Neuron (in vitro differentiated cells): ENCODE measurements around the gene RPRD1A.
"Not testable (repeated sequence)": the region's sequence is repeated elsewhere in the genome, so short reads cannot be mapped to it uniquely, and the experiment has no call there.

Experiments used
- H2AFZ ChIP-seq: one replicate; pipeline ENCODE4 v1.6.1; 2013; ENCODE audit warnings: low read depth, mild to moderate bottlenecking, inconsistent platforms, low read length, moderate library complexity
- H3K27me3 ChIP-seq: one replicate; pipeline ENCODE4 v1.6.1; 2013; ENCODE audit warnings: low read length; ENCODE audit not compliant: insufficient read depth
- H3K36me3 ChIP-seq: one replicate; pipeline ENCODE4 v1.6.1; 2013; ENCODE audit warnings: low read length; ENCODE audit not compliant: insufficient read depth
- H3K4me1 ChIP-seq: one replicate; pipeline ENCODE4 v1.6.1; 2013; ENCODE audit warnings: low read length; ENCODE audit not compliant: insufficient read depth
- H3K4me3 ChIP-seq: 2 replicates; pipeline ENCODE4 v1.5.1; 2013; ENCODE audit warnings: mild to moderate bottlenecking, low read length, moderate library complexity
- H3K9me3 ChIP-seq: one replicate; pipeline ENCODE4 v1.6.1; 2013; ENCODE audit warnings: low read length

Gene RPRD1A

GRCh38 chr18:35969676-35970075, 97.7 kb downstream of the RPRD1A start:
- H3K27me3 ChIP-seq: no peaks in the 10 kb centered on the region
- peaks cover 14% of the 10 kb centered on the region for H3K4me1 ChIP-seq
- H3K36me3 ChIP-seq: peaks cover 12% of the 10 kb centered on the region
- H2AFZ ChIP-seq: no peak overlapping the region
- H3K9me3 ChIP-seq: no peaks in the 10 kb centered on the region
- H3K4me3 ChIP-seq: no peak overlapping the region

GRCh38 chr18:35968278-35968880, 99.0 kb downstream of the RPRD1A start:
- no peaks in the 10 kb centered on the region for H3K27me3 ChIP-seq
- no peak overlapping the region for H2AFZ ChIP-seq
- H3K9me3 ChIP-seq: no peaks in the 10 kb centered on the region
- no peak overlapping the region for H3K4me3 ChIP-seq
- H3K4me1 ChIP-seq: peaks cover 4% of the 10 kb centered on the region
- H3K36me3 ChIP-seq: no peaks in the 10 kb centered on the region

GRCh38 chr18:35967866-35968265, 99.5 kb downstream of the RPRD1A start:
- not testable (repeated sequence) for H3K4me1 ChIP-seq, H2AFZ ChIP-seq, H3K4me3 ChIP-seq, H3K27me3 ChIP-seq, H3K9me3 ChIP-seq, H3K36me3 ChIP-seq

- Histone ChIP-seq H3K27me3 (no peaks in the 10 kb centered on the region), H2AFZ (no peak overlapping the region), H3K4me3 (no peak overlapping the region), H3K36me3 (no peaks in the 10 kb centered on the region), H3K4me1 (no peaks in the 10 kb centered on the region), H3K9me3 (no peaks in the 10 kb centered on the region)
These were observed 103.0 kb downstream of the RPRD1A start for GRCh38 chr18:35964319-35964718.

- Histone ChIP-seq H3K9me3 (no peaks in the 10 kb centered on the region), H3K4me1 (no peaks in the 10 kb centered on the region), H2AFZ (no peak overlapping the region), H3K4me3 (no peak overlapping the region), H3K36me3 (no peaks in the 10 kb centered on the region), H3K27me3 (no peaks in the 10 kb centered on the region)
These were observed 105.0 kb downstream of the RPRD1A start for GRCh38 chr18:35962320-35962719.

- Histone ChIP-seq H3K4me1 (no peaks in the 10 kb centered on the region), H2AFZ (no peak overlapping the region), H3K4me3 (no peak overlapping the region), H3K36me3 (no peaks in the 10 kb centered on the region), H3K9me3 (no peaks in the 10 kb centered on the region), H3K27me3 (no peaks in the 10 kb centered on the region)
These were observed 111.1 kb downstream of the RPRD1A start for GRCh38 chr18:35956226-35956625.

GRCh38 chr18:35953688-35954087, 113.7 kb downstream of the RPRD1A start:
- Histone ChIP-seq H3K4me1 (peaks cover 5% of the 10 kb centered on the region), H3K36me3 (no peaks in the 10 kb centered on the region), H3K4me3 (no peak overlapping the region), H3K9me3 (no peaks in the 10 kb centered on the region), H3K27me3 (peaks cover 11% of the 10 kb centered on the region), H2AFZ (no peak overlapping the region)

- H2AFZ ChIP-seq: peak overlapping the region; percentile 81
- peaks cover 18% of the 10 kb centered on the region for H3K27me3 ChIP-seq
- peak overlapping the region; percentile 45 for H3K4me3 ChIP-seq
- no peaks in the 10 kb centered on the region for H3K9me3 ChIP-seq
- H3K4me1 ChIP-seq: peaks cover 5% of the 10 kb centered on the region
- H3K36me3 ChIP-seq: no peaks in the 10 kb centered on the region
These were observed 116.8 kb downstream of the RPRD1A start for GRCh38 chr18:35950628-35950982.

- Histone ChIP-seq H2AFZ (peak overlapping the region; percentile 81), H3K27me3 (peaks cover 18% of the 10 kb centered on the region), H3K36me3 (no peaks in the 10 kb centered on the region), H3K9me3 (no peaks in the 10 kb centered on the region), H3K4me1 (peaks cover 5% of the 10 kb centered on the region), H3K4me3 (peak overlapping the region; percentile 45)
These were observed 117.3 kb downstream of the RPRD1A start for GRCh38 chr18:35949903-35950627.

GRCh38 chr18:35949090-35949489, 118.3 kb downstream of the RPRD1A start:
- Histone ChIP-seq H3K27me3 (peaks cover 23% of the 10 kb centered on the region), H3K36me3 (no peaks in the 10 kb centered on the region), H3K4me3 (no peak overlapping the region), H3K4me1 (peaks cover 5% of the 10 kb centered on the region), H2AFZ (no peak overlapping the region), H3K9me3 (no peaks in the 10 kb centered on the region)

- Histone ChIP-seq H2AFZ (no peak overlapping the region), H3K27me3 (peaks cover 23% of the 10 kb centered on the region), H3K36me3 (no peaks in the 10 kb centered on the region), H3K4me3 (no peak overlapping the region), H3K4me1 (peaks cover 5% of the 10 kb centered on the region), H3K9me3 (no peaks in the 10 kb centered on the region)
These were observed 119.3 kb downstream of the RPRD1A start for GRCh38 chr18:35948080-35948479.

GRCh38 chr18:35942661-35943060, 124.7 kb downstream of the RPRD1A start:
- H3K4me1 ChIP-seq: no peaks in the 10 kb centered on the region
- no peaks in the 10 kb centered on the region for H3K9me3 ChIP-seq

GRCh38 chr18:35942133-35942532, 125.2 kb downstream of the RPRD1A start:
- H3K9me3 ChIP-seq: no peaks in the 10 kb centered on the region
- no peaks in the 10 kb centered on the region for H3K36me3 ChIP-seq
- no peak overlapping the region for H3K4me3 ChIP-seq
- no peak overlapping the region for H2AFZ ChIP-seq
- H3K27me3 ChIP-seq: peaks cover 5% of the 10 kb centered on the region
- H3K4me1 ChIP-seq: no peaks in the 10 kb centered on the region

More at GRCh38 chr18:35942661-35943060, 124.7 kb downstream of the RPRD1A start:
- Histone ChIP-seq H3K36me3 (no peaks in the 10 kb centered on the region), H2AFZ (no peak overlapping the region), H3K27me3 (peaks cover 5% of the 10 kb centered on the region), H3K4me3 (no peak overlapping the region)

- H3K27me3 ChIP-seq: peaks cover 8% of the 10 kb centered on the region
- no peaks in the 10 kb centered on the region for H3K36me3 ChIP-seq
- H3K9me3 ChIP-seq: no peaks in the 10 kb centered on the region
- H2AFZ ChIP-seq: no peak overlapping the region
- no peaks in the 10 kb centered on the region for H3K4me1 ChIP-seq
- H3K4me3 ChIP-seq: no peak overlapping the region
These were observed 126.1 kb downstream of the RPRD1A start for GRCh38 chr18:35941299-35941698.
